NCI-H128 (cell line): ENCODE data around the gene PRICKLE2.

Source experiments
- DNase-seq: peaks from one replicate; lab custom pipeline; 2025; ENCODE audit not compliant: unreplicated experiment; lab: John Stamatoyannopoulos, UW

The PRICKLE2 gene

DNA sequence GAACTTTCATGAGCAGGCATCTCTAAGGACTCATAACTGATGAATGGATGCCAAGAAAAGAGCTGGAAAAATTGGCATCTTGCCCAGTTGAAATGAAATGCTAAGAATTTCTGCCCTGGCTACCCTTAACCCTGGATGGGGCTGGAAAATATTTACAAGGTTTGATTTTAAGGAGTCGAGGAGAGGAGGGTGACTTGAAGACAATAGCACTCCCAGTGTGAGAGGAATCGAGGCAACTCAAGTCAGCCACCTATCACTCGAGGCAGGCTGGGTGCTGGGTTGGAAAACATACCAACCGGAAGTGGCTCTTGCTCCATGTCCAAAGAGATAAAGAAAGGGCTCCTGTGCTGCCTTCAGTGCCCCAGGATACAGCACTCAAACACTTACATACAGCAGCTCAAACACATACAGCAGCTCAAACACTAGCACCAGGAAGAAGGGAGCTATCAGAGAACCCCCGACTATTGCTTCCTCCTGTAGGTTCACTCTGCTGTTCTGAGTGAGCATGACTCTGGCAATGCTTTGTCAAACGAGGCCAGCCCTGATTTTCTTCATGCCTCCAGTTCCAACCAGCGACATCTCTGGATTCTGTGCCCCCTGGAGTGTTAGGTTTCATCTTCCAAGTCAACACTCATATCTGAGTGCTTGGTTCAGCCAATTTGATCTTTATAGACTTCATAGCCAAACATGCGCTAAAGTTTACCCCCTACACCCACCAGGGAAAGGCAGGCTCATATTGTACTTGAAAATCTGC is 4.9 kb downstream of the PRICKLE2 start:
- DNase-seq, result no peak

DNA sequence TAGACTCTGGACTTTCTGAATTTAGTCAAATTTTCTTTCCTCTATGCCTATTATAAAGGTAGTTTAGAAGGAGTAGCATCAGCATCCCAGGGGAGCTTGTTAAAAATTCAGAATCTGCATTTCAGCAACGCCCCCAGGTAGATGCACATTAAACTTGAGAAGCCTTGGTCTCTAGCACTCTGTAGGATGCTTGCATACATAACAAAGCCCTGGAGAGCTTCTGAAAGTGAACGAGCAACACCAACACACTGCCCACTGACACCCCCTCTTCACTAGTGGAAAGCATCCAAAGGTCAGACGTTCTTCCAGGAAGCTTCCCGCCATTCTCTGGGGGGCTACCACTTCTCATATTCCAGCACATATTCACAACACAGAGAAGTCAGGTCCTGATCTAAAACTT is 6.5 kb downstream of the PRICKLE2 start:
- no peak for DNase-seq

DNA sequence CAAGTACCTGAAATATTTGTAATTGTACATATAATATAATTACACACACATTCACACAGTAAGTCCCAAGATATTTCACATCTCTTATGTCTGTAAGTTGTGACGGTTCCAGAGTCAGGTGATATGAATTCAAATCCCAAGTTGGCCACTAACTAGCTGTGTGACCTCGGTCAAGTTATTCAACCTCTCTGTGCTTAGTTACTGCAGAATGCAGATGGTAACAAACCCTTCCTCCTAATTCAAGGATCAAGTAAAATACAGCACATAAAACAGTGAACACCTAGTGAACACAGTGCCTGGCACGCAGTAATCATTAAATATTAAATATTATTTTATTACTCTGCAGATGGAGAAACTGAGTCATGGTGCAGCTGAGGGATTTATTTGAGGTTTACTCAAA is 6.9 kb downstream of the PRICKLE2 start:
- DNase-seq, result no peak

DNA sequence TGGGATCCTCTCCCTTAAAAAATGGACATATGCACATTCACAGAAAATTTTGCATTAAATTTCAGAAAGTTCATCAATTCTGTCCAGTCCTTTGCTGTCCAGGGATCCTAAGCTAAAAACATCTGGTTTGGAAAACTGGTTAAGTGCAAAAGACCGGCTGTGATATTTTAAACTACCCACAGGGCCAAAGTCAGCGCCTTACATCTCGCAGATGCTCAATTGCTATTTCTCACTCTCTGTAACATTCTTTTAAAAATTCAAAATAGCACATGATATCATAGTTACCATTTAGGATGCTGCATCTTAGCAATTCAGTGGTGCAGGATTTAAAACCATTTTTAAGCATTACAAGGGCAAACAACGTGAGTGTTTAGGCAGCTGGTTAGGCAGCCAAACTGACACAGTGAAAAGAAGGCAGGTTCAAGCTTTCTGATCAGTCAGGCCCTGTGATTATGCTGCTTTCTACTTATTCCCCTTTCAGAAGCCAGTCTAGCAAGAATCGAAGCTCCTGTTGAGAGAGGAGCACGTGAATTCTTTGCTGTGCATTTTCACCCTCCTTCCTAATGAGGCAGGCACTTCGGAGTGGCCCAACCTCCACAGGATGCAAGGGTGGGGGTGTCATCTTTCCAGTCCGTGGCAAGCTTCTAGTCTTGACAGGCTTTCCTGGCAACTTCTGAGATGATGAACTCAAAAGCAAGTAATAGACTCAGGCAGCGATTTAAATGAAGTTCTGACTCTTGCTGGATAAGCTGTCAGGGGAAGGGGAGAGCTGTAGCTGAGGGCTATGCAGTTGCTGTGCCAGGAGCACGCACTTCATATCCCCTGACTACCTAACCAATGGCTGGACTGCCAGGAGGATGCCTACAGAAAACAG is 8.8 kb downstream of the PRICKLE2 start:
- DNase-seq, result no peak

DNA sequence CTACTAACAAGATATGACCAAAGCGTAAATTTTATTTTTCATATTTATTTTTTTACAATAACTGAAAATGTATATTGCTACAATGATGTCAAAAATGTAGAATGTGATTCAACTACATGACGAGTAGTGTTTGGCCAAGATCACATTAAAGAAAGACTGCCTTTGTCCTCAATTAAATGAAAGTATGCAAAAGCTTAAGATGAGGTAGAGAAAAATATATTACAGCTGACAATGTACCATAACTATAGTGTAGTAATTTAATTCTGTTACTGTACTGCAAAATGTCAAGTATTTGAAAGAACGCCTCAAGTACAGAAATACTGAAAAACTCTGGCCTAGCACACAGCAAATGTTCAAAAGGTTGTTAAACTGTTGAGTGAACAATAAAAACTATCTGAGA is 9.7 kb downstream of the PRICKLE2 start:
- no peak for DNase-seq

DNA sequence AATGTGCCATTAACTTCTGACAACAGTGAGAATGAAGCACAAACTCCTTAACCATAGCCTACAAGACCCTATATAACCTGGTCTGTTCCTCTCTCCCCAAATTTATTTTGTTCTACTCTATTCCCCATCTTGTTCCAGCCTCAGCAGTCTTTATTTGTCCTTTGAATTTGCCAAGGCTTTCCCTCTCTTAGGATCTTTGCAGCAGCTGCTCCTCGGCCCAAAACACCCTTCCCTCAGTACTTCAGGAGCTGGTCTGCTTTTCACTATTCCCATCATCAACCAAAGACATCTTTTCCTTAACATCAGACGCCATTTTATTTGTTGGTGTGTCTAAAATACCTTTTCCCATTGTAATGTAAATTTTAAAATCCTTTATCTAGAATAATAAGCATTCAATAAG is 10.2 kb downstream of the PRICKLE2 start:
- DNase-seq, result no peak

DNA sequence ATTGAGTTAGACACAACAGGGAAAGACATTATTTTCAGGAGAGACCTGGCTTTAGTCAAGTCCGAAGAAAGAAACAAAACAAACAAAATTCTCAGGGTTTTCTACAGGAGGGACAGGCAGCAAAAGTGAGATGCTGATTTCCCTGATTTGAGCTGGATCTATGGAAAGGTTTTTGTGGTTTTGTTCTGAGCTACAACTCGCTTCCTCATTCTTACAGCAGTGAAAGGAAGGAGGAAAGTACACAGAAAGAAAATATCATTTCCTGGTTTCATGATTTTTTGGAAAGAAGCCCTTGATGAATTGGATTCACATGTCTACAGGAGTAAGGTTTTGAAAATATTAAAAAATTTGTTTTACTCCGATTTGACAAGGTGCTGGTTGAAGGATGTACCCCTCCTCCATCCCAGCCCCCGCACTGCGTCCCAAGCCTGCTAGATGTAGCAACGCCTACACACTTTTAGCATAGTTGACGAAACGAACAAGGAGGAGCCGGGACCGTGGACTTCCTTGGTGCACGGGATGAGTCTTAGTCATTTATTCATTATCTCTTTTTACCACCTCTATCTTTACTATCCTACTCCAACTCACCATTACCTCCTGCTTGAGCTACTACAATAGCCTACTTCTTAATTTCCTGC is 10.8 kb downstream of the PRICKLE2 start:
- no peak for DNase-seq

DNA sequence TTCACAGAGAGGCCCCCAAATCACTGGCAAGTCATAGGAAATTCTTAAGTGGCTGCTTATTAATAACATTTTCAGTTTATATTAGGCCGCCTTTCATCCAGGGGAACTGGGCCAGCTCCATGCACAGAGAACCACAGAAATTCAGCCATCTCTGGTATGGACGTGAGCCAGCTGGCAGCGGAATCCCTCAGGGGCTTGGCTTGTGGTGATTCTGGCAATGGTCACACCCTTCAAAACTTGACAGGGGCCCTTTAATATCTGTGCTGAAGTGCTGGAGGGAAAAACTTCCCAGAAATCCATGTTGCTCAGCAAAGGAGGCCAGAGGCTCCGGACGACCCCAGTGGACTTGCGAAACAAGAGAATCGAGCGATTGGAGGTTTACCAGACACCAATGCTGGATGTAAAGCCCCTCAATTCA is 11.3 kb downstream of the PRICKLE2 start:
- DNase-seq, result no peak

DNA sequence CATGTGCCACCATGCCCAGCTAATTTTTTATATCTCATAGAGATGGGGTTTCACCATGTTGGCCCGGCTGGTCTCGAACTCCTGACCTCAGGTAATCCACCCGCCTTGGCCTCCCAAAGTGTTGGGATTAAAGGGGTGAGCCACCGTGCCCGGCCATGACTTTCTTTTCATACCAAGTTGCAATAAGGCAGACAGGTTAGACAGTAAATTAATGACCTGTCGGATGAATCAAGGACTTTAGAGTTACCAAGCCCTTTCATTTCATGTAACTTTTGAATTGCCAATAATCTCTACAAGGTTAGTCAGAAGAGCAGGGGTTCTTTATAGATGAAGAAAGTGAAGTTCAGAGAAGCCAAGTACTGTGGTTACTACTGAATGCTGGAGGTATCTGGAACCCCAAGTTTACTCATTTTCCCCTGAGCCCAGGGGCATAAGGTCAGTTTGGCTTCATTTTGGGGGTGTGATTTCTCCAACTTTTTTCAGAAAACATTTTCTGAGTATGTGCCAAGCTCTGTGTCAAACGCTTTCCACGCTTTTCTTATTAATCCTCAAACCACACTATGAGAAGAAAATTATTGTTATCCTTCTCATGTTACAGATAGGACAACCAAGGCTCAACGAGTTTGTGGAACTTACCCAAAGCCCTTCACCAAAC is 11.9 kb downstream of the PRICKLE2 start:
- DNase-seq, result no peak

DNA sequence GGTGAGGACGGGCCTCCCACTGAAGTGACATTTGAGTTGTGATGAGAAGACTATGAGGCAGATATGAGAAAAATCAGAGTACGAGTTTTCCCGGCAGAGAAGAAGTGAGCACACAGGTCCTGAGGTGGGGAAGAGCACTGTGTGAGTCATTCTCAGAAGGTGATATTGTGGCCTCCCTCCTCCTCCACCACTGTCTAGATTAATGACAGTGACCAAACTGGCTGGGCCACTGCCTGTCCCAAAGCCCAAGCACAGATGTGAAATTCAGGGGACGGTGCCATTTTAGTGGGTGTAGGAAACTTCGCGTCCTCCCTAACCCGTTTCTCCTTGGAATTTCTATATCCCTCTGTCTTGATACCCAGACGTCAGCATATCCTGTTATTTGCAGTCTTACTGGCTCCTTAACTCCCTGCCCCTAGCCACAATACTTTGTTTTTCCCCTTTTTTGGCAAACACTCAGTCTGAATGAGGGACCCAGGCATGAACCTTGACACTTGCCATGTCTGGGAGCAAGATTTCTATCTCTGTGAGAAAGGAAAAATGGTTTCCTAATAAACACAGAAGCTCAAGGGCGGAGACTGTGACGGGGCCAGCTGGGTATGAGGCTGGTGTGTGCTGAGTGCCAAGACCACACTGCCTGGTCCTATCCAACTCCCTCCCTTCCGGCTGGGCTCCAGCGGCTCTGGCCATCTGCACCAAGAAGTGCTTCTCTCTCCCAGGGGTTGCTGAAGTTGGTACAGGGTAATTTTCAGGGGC is 15.2 kb downstream of the PRICKLE2 start:
- DNase-seq, result no peak

DNA sequence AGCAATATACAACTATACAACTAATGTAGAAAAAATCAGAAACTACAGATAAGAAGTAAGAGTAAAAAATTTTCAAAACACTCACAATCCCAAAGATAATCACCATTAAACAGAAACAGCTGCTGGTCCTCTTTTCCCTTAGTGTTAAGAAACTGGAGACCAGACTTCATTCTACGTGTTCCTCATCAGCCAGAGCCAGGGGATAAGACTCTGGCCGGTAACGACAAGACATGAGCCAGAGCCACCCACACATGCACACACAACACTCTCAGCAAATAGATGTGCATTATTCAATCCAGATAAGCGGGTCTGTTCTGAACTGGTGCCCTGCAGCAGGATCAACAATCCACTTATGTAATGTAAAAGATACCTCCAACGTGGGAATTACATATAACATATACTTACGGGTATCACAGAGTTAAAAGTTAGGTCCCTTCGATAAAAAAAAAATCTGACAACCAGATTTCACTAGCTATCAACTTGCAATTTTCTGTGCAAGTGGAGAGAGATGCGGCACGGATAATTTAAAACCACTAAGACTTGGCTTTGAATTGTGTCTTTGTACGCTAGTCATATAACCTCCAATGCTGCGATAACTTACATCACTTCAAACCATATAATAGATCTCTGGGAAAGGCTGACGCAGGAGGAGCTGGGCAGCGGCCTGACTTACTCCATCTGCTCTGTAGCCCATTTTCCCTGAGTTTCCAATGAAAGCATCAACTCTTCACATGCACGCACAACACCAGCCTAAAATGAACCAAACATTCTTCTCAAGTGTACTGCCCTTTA is 17.8 kb downstream of the PRICKLE2 start:
- no peak for DNase-seq

DNA sequence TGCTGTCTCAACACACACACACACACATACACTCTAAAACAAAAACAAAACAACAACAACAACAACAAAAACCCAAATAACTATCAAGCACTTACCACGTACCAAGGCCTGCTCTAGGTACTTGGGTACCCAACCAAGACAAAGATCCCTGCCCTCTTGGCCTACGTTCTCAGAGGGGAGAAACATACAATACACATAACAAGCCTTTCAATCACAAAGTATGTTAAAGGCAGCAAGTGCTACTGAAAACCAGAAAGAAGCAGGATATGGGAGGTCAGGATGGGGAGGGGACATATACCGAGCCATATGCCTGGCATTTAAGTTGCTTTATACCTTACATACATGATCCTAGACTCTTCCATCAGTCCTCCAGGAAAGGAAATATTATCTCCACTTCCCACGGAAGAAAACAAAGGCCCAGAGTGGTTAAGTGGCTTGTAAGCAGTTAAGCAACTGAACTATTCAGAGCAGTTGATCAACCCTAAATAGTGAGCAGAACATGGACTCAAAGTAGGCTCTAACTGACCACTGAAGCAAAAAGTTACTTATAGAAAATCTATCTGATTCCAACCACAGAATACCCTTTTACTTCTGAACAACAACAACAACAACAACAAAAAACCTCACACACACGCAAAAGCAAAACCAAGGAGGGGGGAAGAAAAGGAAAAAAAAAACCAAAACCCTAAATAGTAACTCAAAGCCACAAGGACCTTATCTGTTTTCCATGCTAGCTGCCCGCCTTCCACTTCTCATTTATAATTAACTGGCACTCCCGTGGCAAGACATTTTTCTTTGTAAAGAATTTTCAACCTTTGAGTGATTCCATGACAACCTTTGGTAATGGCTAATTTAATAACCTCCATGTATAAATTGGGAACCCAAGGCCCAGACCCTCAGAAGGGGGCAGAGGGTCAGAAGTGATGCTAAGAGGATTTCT is 21.0 kb downstream of the PRICKLE2 start:
- no peak for DNase-seq

DNA sequence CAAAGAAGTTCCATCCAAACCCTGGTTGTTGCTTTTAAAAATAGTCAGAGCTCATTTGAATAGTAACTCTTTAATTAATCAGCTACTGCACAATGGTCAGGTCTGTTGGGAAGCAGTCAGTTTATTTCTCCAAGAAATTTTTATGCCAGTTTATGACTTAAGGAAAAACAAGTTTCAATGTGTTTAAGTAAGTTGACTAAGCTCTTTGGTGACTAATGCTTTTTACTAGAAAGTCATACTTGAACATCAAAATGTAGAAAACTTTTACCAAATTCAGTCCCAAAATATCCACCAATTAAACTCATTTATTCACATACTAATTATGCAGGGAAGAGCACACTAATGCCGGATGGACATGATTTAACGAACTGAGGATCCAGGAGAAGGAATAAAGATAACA is 22.1 kb downstream of the PRICKLE2 start:
- no peak for DNase-seq

DNA sequence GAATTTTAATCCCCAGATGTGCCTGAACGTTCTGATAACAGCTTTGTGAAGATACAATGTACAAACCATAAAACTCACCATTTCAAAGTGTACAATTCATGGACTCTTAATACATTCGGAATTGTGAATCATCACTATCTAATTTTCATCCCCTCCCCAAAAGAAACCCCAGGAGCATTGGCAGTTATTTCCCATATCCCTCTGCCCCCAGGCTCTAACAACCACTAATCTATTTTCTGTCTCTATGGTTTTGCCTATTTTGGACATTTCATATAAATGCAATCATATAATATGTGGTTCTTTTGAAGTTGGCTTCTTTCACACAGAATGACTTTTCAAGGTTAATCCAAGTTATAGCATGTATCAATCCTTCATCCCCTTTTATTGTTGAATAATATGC is 25.3 kb downstream of the PRICKLE2 start:
- DNase-seq, result no peak

DNA sequence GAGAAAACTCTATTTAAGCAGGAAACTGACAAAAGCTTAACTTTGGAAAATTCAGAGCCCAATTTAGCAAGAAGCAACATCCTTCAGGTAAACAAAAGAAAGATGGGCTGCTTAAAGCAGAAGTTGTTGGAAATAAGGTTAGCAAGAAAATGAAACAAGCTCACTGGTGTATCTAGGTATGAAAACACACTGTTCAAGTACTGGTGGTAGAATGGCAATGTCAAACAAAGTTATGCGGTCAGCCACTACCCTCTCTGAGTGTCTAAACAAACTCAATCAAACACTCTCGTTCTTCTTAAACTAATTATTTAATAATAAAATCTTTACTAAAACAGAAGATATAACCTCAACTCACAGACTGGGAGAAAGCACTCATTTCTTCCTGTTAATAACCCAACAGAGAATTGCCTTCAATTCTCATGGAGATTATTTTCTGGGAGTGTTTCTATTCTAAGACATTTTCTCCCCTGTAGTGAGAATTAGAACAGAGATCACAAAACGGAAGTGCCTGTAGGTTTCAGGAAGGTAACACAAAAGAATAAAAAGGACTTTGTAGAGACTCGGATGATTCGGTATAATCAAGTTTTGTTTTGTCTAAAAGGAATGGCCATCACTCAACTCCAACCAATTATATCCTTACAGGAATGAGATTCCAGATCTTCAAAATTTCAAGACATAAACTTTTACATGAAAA is 28.9 kb downstream of the PRICKLE2 start:
- DNase-seq, result no peak

DNA sequence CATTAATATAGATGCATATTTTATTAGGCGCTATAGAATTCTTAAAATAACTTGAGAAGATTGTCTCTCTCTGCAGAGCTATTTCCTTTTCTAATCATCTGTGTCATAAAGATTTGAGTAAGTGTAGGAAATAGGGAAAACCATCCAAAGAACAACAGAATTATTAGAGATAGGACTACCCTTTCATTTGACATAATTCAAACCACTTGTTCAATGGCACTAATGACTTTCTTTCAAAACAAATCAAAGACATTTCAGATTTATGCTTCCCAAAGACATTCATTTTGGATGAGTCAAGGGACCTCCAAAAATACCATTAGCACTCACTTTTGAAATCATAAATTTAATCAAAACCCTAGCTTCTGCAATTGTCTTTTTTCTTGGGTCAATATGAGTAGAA is 29.5 kb downstream of the PRICKLE2 start:
- DNase-seq, result no peak

DNA sequence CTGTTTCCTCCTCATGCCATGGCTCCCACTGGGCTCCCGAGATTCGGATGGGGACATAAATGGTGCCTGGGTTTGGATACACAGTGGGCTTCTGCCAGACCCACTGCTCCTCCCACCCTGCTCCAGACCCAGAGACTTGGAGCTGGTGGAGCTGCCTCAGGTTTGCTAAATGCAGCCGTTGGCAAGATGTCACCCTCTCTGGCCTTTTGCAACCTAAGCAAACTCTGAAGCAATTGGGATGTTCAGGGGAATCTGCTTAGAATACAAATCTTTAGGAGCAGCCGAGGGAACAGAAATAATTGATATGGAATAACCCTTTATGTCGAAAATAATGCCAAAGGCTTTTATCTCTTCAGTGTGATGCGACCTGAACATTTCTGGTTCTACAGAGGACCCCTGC is 33.4 kb downstream of the PRICKLE2 start:
- DNase-seq, result no peak
